UCSD-AML1 (cell line): ENCODE measurements around the gene ATL2.
"Not testable (repeated sequence)": the region's sequence is repeated elsewhere in the genome, so short reads cannot be mapped to it uniquely, and the experiment has no call there.

Experiments
- DNase-seq: peaks from one replicate; lab custom pipeline; 2025; ENCODE audit not compliant: unreplicated experiment; lab: John Stamatoyannopoulos, UW

Gene ATL2

DNA sequence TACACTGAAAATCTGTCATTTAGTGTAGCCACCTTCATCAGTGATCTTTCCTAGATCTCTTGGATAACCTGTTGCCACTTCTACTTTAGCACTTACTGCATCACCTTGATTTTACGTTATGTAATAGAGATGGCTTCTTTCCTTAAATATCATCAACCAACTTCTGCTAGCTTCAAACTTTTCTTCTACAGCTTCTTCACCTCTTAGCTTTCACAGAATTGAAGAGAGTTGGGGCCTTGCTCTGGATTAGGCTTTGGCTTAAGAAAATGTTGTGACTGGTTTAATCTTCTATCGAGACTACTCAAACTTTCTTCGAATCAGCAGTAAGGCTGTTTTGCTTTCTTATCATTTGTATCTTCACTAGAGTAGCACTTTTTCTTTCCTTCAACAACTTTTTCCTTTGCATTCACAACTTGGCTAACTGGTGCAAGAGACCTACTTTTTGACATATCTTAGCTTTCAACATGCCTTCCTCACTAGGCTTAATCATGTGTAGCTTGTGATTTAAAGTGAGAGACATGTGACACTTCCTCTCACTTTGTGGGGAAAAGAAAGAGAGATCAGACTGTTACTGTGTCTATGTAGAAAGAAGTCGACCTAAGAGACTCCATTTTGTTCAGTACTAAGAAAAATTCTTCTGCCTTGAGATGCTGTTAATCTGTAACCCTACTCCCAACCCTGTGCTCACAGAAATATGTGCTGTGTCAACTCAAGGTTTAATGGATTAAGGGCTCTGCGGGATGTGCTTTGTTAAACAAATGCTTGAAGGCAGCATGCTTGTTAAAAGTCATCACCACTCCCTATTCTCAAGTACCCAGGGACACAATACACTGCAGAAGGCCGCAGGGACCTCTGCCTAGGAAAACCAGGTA lies 99.6 kb downstream of the ATL2 start:
- DNase-seq, result no peak

DNA sequence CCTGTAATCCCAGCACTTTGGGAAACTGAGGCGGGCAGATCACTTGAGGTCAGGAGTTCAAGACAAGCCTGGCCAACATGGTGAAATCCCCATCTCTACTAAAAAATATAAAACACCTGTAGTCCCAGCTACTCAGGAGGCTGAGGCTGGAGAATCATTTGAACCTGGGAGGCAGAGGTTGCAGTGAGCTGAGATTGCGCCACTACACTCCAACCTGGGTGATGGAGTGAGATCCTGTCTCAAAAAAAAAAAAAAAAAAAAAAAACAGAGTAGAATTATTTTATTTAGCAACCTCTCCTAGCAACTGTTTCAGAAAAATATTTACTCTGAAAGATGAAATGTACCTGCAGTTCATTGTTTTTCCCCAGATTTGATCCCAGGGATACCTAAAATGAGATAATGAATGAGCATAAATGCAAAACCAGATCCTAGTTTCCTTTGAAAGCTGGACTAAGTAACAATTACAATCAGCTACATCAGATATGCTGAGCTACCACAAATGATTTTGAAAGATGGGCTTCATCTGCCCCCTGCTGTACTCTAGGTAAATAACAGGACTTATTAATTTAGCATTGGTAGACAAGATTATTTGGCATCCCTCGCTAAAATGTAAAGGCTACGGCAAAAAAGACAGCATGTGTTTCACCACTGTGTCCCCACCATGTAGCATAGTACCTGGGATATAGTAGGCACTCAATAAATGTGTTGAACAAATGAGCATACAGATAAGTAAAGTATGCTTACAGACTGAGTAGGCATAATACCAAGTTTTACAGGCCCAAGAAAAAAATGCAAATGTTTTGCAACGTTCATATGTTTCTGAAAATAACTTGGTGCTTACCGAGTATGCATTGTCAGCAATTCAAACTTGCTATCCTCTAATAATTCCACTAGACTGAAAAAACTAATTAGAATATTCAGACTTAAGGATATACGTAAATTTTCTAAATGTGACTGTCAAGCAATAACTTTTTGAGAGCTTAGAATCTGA lies 102.5 kb downstream of the ATL2 start:
- DNase-seq, result no peak

DNA sequence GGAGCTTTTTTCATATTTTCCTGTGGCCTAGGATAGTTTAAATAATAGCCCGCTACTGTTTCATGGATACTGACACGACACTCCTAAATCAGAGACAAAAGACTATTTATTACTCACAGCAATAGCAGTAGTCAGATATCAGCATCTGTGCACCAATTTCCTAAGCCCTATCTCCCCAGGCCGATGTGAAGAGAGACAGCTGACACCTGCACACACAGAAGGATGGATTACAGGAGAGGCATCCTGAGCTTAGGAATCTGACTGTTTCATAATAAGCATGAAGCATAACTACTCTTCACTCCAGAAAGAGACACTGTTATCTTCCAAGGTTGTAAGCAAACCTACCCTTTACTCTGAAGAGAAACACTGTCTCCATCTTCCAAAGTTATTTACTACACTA lies 105.4 kb downstream of the ATL2 start:
- no peak for DNase-seq

DNA sequence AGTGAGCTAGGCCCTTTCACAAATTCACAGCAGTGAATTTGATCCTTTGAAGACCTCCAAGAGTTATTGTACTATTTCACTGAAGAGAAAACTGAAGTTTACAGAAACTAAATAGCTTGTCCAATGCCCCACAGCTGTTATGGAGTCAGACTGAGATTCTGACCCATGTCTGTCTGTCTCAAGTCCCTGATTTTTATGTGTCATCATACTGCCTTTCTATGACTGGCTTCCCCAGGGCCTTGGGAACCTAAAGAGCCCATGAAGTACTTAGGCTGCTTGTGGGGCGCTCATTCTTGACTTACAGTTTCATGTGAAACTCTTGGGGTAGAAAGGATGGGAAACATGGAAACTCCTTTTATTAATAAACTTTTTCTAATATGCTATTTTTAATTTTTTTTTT lies 107.7 kb downstream of the ATL2 start:
- DNase-seq, result no peak

DNA sequence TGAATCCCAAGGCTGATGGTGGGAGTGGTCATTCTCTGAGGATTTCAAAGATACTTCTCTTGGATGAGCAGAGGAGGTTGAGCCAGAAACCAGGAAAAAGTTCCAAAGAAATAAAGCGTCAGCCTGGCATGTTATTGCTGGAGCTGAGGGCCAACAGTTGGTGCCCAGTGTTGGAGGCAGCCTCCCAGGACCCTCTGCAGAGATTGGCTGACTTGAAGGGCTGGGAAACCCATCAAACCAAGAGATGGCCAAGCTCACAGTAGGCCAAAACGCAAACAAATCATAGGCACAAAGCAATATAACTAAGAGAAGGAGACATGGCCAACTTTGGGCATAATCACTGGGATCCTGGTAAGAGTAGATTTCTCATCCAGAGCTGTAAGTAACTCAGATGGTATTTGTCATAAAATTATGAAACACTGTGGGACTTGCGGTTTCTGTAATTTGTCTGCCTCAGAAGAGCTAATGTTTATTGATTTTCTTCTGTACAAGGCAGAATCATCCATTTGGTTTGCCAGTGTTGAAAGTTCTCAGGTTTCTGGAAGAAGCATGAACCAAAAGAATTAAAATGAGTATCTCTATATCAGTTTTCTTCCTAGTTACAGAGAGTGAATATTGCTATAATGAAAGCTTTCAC lies 108.3 kb downstream of the ATL2 start:
- DNase-seq, result no peak

DNA sequence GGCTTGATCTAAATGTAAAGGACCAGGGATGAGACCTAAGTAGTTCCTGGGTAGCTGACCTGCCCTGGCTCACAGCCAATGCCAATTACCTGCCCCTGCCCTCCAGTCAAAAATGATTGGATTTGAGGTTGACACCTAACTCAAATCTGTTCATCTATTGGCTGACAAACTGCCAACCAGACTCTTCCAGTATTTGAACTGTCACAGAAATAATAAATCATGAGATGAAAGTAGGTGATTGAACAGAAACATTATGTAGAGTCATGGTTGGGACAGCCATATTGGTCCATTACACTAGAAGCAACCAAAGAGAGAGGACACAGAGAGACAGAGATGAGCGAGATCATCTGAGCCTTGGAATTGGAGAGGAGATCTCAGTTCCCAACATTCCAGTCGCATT lies 109.1 kb downstream of the ATL2 start:
- no peak for DNase-seq

DNA sequence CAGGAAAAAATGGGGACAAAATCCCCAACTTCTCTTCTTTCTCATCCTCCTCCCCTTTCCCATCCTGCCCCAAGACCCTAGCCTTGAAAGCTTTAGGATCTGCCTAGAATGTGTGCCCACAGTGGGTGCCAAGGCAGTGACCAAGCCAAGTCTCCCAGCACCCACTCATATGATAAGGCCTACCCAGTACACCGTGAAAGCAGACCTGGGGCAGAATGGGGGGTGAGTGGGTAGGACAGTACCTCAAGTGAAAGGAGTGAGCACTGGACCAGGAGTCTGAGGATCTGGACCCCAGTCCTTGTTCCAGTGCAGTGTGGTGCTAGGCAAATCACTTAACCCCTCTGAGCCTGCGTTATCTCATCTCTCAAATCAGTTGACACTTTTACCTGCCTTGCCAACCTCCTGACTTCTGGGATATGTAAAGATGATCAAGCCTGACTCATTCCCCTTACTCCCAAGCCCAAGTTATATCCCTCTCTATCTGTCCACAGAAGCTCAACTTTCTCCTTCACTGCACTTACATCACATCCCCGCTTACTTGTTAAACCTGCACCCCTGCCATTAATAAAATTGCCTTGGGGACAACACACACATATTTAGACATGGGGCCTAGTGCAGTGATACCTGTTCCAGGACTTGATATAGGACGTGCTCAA lies 109.7 kb downstream of the ATL2 start:
- DNase-seq, result no peak

DNA sequence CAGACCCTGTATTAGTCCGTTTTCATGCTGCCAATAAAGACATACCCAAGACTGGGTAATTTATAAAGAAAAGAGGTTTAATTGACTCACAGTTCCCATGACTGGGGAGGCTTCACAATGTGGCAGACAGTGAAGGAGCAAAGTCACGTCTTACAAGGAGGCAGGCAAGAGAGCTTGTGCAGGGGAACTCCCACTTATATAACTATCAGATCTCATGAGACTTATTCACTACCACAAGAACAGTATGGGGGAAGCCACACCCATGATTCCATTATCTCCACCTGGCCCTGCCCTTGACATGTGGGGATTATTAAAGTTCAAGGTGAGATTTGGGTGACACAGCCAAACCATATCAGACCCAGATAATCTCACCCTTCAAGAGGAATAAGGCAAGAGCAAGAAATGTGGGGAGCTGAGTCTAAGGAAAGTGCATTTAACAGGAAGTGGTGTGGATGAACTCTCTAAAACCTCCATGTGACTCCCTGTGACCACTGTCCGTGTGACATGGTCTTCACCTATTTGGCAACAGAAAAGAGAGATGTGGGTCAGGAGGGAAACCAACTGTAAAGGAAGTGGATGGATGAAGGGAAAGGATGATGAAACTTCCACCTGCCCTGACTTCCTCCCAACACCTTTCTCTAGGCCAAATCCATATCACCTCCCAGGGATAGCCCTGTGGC lies 110.6 kb downstream of the ATL2 start:
- no peak for DNase-seq

DNA sequence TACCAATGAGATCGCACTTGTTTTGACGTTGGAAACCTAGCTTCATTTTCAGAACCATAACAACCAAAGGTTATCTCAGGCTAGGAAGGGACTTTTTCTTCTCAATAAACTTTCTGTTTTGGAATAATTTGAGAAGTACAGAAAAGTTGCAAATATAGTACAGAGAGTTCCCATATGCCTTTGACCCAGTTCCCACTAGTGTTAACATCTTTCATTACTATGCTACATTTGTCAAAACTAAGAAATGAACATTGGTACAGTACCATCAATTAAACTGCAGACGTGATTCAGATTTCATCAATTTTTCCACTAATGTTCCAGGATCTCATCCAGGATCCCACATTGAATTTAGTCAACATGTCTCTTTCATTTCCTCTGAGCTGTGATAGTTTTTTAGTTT lies 111.6 kb downstream of the ATL2 start:
- no peak for DNase-seq

DNA sequence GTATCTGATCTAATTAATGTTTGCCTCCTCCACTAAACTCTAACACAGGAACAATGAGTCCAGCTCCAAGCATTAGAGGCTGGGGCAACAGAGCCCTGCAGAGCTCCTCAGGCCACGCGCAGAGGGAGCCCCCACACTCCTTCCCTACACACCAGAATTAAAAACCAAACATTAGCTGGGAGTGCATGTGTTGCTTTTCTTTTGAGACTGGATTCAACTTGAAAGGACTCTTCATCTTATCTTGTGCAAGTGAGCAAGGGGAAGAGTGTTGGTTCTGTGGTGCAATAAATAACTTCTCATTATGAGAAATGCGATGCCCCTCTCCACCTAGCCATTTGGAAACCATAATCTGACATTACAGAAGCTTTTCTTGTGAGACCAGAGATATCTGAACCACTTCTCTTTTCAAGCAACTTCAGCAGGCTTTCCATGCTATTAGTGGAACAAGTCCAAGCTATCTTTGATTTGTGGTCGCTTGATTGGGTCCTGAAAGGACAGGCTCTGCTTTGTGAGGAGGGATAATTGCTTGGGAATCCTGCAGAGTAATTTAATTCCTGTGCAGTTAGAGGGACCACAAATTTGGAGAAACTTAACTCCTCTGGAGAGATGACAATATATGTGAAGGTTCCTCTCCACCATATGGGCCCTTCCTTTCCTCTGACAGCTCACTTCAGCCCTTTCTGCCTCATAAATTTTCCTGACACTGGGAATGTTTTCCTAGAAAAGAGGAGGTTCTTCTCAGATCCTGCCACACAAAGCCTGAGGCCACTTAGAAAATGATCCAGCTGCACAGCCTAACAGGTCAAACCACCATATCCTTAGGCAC lies 112.5 kb downstream of the ATL2 start:
- DNase-seq, result no peak

DNA sequence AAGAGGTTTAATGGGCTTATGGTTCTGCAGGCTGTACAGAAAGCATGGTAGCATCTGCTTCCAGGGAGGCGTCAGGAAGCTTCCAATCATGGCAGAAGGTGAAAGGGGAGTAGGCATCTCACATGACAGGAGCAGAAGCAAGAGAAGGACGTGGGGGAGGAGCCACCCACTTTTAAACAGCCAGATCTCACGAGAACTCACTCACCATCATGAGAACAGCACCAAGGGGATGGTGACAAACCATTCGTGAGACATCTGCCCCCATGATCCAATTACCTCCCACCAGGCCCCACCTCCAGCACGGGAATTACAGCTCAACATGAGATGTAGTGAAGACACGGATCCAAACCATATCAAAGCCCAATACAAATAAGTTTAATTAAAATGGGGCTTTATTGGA lies 113.8 kb downstream of the ATL2 start:
- DNase-seq, result no peak

DNA sequence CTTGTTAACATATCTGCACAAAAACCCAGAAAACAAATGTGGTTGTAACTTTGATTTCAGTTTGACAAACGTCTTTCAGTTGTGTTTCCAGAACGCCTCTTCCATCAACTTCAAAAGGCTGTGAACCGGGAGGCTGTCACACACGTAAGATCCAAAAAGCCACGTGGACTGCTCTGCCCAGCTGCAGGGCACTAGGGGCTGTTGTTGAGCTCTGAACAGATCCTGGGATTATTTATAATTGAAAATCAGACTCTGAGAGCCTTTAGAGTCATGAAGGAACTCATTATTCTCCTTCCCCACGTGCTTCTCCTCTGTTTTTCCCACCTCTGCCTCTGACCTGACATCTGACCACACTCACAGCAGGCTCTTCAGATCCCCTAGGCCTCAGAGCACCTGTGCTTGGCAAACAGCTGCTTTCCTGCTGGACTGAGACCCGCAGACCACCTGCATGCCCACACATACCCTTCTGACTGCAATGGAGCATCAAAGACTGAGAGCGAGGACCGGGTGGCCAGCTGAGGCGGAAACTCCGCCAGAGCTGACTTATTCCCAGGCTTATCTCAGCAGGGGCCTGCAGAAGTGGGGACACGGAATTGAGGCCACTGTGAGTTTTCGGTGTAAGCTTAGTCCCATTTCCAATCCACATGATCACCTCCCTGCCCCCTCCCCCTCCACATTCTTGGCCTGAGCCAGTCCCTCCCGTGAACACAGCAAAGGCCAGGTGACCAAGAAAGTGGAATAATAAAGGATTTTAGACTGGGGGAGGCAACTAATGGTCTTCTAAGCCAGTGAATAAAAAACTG lies 114.8 kb downstream of the ATL2 start:
- DNase-seq, result no peak

DNA sequence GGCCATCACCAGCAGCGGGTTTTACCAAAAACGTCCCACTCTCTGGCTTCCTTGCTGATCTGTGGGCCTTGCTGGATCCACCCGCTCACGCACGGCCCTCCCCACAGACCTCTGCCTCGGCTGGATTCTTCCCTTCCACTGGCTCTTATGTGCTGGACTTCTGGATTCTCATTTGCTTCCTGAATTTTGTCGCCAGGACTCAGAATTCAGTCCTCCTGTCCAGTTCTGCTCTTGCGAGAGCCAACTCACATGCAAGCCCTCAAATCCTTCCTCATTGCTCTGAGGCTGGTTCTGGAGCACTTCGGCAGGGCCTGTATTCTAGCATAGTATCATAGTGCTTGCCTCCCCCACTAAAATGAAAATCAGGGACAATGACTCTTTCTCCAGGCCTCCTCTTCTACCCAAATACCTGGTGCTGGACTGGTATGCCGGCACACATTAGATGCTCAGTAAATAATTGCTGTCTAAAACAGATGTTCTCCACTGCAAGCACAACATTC lies 115.5 kb downstream of the ATL2 start:
- DNase-seq, result no peak

DNA sequence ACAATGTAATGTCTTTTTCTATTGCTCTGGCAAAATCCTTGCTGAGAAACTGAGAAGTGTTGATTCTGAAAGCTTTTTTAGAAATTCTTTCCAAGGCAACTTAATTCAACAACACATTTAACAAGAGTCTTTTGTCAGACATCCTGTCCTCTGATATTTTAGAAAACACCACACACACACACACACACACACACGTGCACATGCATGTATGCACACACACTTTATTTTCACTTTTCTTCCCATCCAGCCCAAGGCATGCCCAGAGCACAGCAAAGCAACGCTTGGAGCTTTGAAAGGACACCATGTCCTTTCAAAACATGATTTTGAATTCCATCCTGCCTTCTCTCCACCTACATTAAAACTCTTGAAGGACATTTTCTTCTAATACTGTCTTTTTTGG lies 116.1 kb downstream of the ATL2 start:
- no peak for DNase-seq

DNA sequence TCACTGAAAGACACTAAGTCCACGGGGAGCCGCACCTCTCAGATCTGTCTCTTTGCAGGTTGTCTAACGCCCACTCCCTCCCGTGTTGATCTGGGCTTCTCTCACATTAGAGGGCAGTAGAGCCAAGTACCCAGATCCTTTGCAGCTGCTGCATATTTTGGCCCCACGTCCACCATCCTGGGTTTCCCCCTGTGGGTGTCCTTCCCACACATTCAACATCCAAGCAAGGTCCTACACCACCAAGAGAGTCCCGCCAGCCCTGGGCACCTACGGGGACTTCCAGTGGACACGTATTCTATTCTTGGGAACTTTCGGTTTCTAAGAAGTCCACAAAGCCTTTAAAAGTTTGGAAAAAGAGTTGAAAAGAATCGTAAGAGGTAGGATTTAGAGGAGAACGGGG lies 116.6 kb downstream of the ATL2 start:
- DNase-seq, result no peak

DNA sequence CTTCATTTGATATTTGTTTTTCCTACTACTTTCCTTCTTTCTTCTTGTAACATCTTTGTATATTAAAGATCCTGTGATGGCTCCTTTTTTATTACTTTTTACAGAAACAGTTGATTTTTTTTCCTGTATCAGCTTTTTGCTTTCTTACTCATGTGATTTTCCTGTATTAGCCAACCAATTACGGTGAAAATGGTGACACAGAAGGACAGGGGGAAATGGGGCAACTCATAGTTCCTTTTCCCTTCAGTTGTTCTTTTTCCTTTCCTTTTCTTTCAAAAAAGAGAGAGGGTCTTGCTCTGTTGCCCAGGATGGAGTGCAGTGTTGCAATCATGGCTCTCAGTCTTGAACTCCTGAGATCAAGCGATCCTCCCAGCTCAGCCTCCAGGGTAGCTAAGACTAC lies 117.8 kb downstream of the ATL2 start:
- no peak for DNase-seq

DNA sequence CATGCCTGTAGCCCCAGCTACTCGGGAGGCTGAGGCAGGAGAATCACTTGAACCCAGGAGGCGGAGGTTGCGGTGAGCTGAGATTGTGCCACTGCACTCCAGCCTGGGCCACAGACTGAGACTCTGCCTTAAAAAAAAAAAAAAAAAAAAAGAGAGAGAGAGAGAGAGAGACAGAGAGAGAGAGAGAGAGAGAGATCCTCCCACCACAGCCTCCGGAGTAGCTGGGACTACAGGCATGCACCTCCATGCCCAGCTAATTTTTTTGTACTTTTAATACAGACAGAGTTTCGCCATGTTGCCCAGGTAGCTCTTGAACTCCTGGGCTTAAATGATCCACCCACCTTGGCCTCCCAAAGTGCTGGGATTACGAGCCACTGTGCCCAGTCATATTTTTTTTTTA lies 119.4 kb downstream of the ATL2 start:
- not testable (repeated sequence) for DNase-seq

DNA sequence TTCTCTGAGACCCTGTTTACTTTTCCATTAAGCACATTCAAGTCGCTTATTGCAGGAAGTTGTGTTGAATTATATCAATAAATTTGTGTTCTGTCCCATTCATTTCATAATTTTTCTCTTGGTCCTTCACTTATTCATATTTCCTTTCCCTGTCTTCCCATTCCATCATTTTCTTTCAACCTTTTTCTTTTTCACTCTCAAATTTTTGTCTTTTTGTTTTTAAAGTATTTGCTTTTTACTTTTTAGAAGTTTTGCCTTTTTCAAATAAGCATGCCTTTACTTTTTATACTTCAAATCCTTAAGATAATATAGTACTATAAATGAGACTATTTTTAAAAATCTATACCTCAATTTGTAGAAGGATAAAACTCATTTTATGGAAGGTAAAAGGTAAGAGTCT lies 120.5 kb downstream of the ATL2 start:
- DNase-seq, result no peak

DNA sequence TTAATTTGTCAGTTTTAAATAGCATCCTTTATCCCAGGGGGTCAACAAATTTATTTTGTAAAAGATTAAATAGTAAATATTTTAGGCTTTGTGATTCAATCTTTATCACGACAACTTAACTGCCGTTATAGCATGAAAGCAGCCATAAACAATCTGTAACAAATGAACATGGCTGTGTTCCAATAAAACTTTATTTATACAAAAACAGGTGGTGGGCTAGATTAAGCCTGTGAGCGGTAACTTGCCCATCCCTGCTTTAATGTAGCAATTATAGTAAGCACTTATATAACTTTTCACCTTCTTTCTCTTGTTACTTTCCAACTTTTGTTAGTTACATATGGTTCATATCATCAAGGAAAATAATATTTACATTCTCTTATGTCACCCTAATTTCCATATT lies 121.9 kb downstream of the ATL2 start:
- DNase-seq, result no peak
